ENCODE measurements around the gene FBXL15. TPM values are rescaled to one million over a fixed set of nuclear protein-coding genes. Genes with fewer than 3 reads are reported as not detected.
A peak's percentile ranks its signal among the peaks of the same experiment; 100 is the strongest.

The FBXL15 gene
- total and polyA plus RNA-seq, 2 of the 13 experiments (the other 11 are each of a cell fraction or from before 2014, with no cell fraction given): 4.3 to 8.3 TPM

- TF ChIP-seq ARID5B (CRISPR knock-in tag; IDR thresholded peaks at IDR 0.05) (peak; percentile 39; the same call in 1 of the 2 replicates), CCDC6 (CRISPR knock-in tag; IDR thresholded peaks at IDR 0.05) (no peak), MBD4 (IDR thresholded peaks at IDR 0.05; ENCODE audit: borderline replicate concordance, low read length) (no peak), TAF1 (CRISPR knock-in tag; IDR thresholded peaks at IDR 0.05) (peak; percentile 39; the same call in 1 of the 2 replicates), ATF3 (CRISPR knock-in tag; IDR thresholded peaks at IDR 0.05) (peak; percentile 56; the same call in 1 of the 2 replicates), HNF4G (IDR thresholded peaks at IDR 0.05; ENCODE audit: borderline replicate concordance, low read depth, low read length) (peak; percentile 94), HNF4G (CRISPR knock-in tag; IDR thresholded peaks at IDR 0.05; ENCODE audit: borderline replicate concordance, low read depth) (peak; percentile 48; the same call in 1 of the 2 replicates), TGIF2 (CRISPR knock-in tag; IDR thresholded peaks at IDR 0.05) (peak; percentile 30; the same call in 1 of the 2 replicates), NKX3-1 (CRISPR knock-in tag; IDR thresholded peaks at IDR 0.05) (no peak), DDIT3 (CRISPR knock-in tag; IDR thresholded peaks at IDR 0.05) (no peak), YEATS4 (CRISPR knock-in tag; IDR thresholded peaks at IDR 0.05; ENCODE audit: borderline replicate concordance) (no peak), ETV5 (CRISPR knock-in tag; IDR thresholded peaks at IDR 0.05; ENCODE audit: borderline replicate concordance) (peak; percentile 42; the same call in 1 of the 2 replicates), ZNF563 (CRISPR knock-in tag; IDR thresholded peaks at IDR 0.05) (0 out of 2 replicates have a peak, but pooled peaks have one; percentile 17), HMGA1 (CRISPR knock-in tag; conservative IDR thresholded peaks at IDR 0.05) (no peak), HNRNPL (IDR thresholded peaks at IDR 0.05; ENCODE audit: low read depth, low read length) (peak; percentile 67; the same call in 1 of the 2 replicates), CEBPG (CRISPR knock-in tag; IDR thresholded peaks at IDR 0.05) (peak; percentile 96), ZNF770 (CRISPR knock-in tag; IDR thresholded peaks at IDR 0.05) (peak; percentile 49; the same call in 1 of the 2 replicates), KMT2A (CRISPR knock-in tag; IDR thresholded peaks at IDR 0.05) (no peak), GABPB1 (CRISPR knock-in tag; IDR thresholded peaks at IDR 0.05) (peak; percentile 43), JUND (CRISPR knock-in tag; IDR thresholded peaks at IDR 0.05) (peak; percentile 83; the same call in 1 of the 2 replicates), ZNF317 (CRISPR knock-in tag; IDR thresholded peaks at IDR 0.05) (0 out of 2 replicates have a peak, but pooled peaks have one; percentile 23), RCOR2 (CRISPR knock-in tag; IDR thresholded peaks at IDR 0.05) (0 out of 2 replicates have a peak, but pooled peaks have one; percentile 41), RBFOX2 (IDR thresholded peaks at IDR 0.05; ENCODE audit: low read depth, low read length) (0 out of 2 replicates have a peak, but pooled peaks have one; percentile 56), RXRB (CRISPR knock-in tag; IDR thresholded peaks at IDR 0.05; ENCODE audit: borderline replicate concordance) (peak; percentile 48; the same call in 1 of the 2 replicates), PPARG (CRISPR knock-in tag; conservative IDR thresholded peaks at IDR 0.05) (peak; percentile 44; the same call in 1 of the 2 replicates)
These were observed 13.9 kb downstream of the FBXL15 start (continued) for GRCh38 chr10:102434394-102435132.

Measured in HepG2 (cell line).